ENCODE data around the gene KIAA1755. TPM values are rescaled to one million over a fixed set of nuclear protein-coding genes. Genes with fewer than 3 reads are reported as not detected.

Gene KIAA1755
- total RNA-seq, 3 donors from 2014 or later, result not detected

DNA sequence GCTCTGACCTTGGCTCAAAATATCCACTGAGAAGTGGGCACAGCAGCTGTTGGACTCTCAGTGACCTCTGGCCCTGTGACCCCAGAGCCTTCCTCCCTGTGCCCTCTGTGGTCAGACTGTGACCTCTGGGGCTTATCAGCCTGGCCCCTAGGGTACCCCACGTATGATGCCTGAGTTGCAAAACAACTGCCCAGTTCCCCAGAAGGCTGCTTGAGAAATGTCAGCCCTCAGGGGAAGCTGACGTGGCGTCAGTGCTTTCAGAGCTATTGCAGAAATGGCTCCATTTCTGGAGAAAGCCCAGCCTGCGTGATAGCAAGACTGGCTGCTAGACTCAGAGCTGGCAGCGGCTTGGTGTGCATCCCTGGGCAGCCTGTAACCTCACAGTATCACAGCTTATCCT is 63.9 kb downstream of the KIAA1755 start:
- peaks cover 6% of the 10 kb centered on the region for H3K27me3 Mint-ChIP-seq (ENCODE audit: low read depth)
- ATAC-seq (no peak), DNase-seq (no peak)
- H3K9me3 Mint-ChIP-seq, result peaks cover 6% of the 10 kb centered on the region
- no peaks in the 10 kb centered on the region for H3K4me1 Mint-ChIP-seq (ENCODE audit: low read depth)
- H3K36me3 Mint-ChIP-seq (ENCODE audit: insufficient read depth), result no peaks in the 10 kb centered on the region
- H3K4me3 Mint-ChIP-seq, result no peak overlapping the region

- DNase-seq, result no peak
- H3K4me3 Mint-ChIP-seq, result no peak overlapping the region
- peaks cover 10% of the 10 kb centered on the region for H3K27me3 Mint-ChIP-seq (ENCODE audit: low read depth)
- peaks cover 6% of the 10 kb centered on the region for H3K9me3 Mint-ChIP-seq
- no peaks in the 10 kb centered on the region for H3K4me1 Mint-ChIP-seq (ENCODE audit: low read depth)
- H3K36me3 Mint-ChIP-seq (ENCODE audit: insufficient read depth), result no peaks in the 10 kb centered on the region
- no peak for ATAC-seq
Measured at GRCh38 chr20:38196076-38196475, 64.5 kb downstream of the KIAA1755 start.

- Mint-ChIP-seq H3K27me3 (ENCODE audit: low read depth) (peaks cover 10% of the 10 kb centered on the region), H3K4me3 (no peak overlapping the region), H3K9me3 (peaks cover 6% of the 10 kb centered on the region), H3K4me1 (ENCODE audit: low read depth) (no peaks in the 10 kb centered on the region), H3K36me3 (ENCODE audit: insufficient read depth) (no peaks in the 10 kb centered on the region)
- no peak for ATAC-seq
- DNase-seq, result no peak
Measured at GRCh38 chr20:38195521-38195920, 65.0 kb downstream of the KIAA1755 start.

- Mint-ChIP-seq H3K27me3 (ENCODE audit: low read depth) (peaks cover 10% of the 10 kb centered on the region), H3K36me3 (ENCODE audit: insufficient read depth) (no peaks in the 10 kb centered on the region), H3K9me3 (peaks cover 6% of the 10 kb centered on the region), H3K4me3 (no peak overlapping the region), H3K4me1 (ENCODE audit: low read depth) (no peaks in the 10 kb centered on the region)
- DNase-seq, result no peak
- no peak for ATAC-seq
Measured at GRCh38 chr20:38194971-38195504, 65.5 kb downstream of the KIAA1755 start.

- Mint-ChIP-seq H3K36me3 (ENCODE audit: insufficient read depth) (no peaks in the 10 kb centered on the region), H3K27me3 (ENCODE audit: low read depth) (peaks cover 10% of the 10 kb centered on the region), H3K4me1 (ENCODE audit: low read depth) (no peaks in the 10 kb centered on the region), H3K9me3 (peaks cover 6% of the 10 kb centered on the region), H3K4me3 (no peak overlapping the region)
- ATAC-seq (no peak), DNase-seq (no peak)
Measured at GRCh38 chr20:38193586-38194105, 66.9 kb downstream of the KIAA1755 start.

GRCh38 chr20:38192323-38192885 is 68.1 kb downstream of the KIAA1755 start:
- Mint-ChIP-seq H3K27me3 (ENCODE audit: low read depth) (peaks cover 10% of the 10 kb centered on the region), H3K4me3 (no peak overlapping the region), H3K4me1 (ENCODE audit: low read depth) (no peaks in the 10 kb centered on the region), H3K9me3 (peaks cover 6% of the 10 kb centered on the region), H3K36me3 (ENCODE audit: insufficient read depth) (no peaks in the 10 kb centered on the region)
- DNase-seq (no peak), ATAC-seq (no peak)

DNA sequence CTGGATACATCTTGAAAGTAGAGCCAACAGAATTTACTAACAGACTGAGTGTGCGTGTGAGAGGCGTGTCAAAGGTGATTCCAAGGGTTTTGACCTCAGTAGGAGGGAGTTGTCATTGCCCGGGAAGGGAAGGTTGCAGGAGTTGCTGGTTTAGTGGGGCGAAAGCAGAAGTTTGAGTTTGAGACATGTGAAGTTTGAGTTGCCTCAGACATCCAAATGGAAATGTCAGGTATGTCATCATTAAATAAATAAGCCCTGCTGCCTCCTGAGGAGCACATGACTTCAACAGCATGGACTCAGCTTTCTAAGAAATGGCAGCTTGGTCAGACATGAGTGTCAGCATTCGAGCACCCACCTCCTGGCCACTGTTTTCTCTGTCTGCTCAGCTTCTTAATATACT is 68.9 kb downstream of the KIAA1755 start:
- DNase-seq (no peak), ATAC-seq (no peak)
- no peaks in the 10 kb centered on the region for H3K36me3 Mint-ChIP-seq (ENCODE audit: insufficient read depth)
- no peak overlapping the region for H3K4me3 Mint-ChIP-seq
- H3K4me1 Mint-ChIP-seq (ENCODE audit: low read depth), result no peaks in the 10 kb centered on the region
- peaks cover 6% of the 10 kb centered on the region for H3K9me3 Mint-ChIP-seq
- H3K27me3 Mint-ChIP-seq (ENCODE audit: low read depth), result peaks cover 12% of the 10 kb centered on the region

GRCh38 chr20:38190936-38191371 is 69.6 kb downstream of the KIAA1755 start:
- no peak overlapping the region for H3K4me3 Mint-ChIP-seq
- H3K4me1 Mint-ChIP-seq (ENCODE audit: low read depth), result no peaks in the 10 kb centered on the region
- H3K9me3 Mint-ChIP-seq, result peaks cover 6% of the 10 kb centered on the region
- H3K27me3 Mint-ChIP-seq (ENCODE audit: low read depth), result peaks cover 13% of the 10 kb centered on the region
- ATAC-seq (no peak), DNase-seq (no peak)
- H3K36me3 Mint-ChIP-seq (ENCODE audit: insufficient read depth), result no peaks in the 10 kb centered on the region

GRCh38 chr20:38190166-38190565 is 70.4 kb downstream of the KIAA1755 start:
- DNase-seq (no peak), ATAC-seq (no peak)
- no peak overlapping the region for H3K4me3 Mint-ChIP-seq
- no peaks in the 10 kb centered on the region for H3K4me1 Mint-ChIP-seq (ENCODE audit: low read depth)
- peaks cover 6% of the 10 kb centered on the region for H3K9me3 Mint-ChIP-seq
- no peaks in the 10 kb centered on the region for H3K36me3 Mint-ChIP-seq (ENCODE audit: insufficient read depth)
- H3K27me3 Mint-ChIP-seq (ENCODE audit: low read depth), result peaks cover 13% of the 10 kb centered on the region

DNA sequence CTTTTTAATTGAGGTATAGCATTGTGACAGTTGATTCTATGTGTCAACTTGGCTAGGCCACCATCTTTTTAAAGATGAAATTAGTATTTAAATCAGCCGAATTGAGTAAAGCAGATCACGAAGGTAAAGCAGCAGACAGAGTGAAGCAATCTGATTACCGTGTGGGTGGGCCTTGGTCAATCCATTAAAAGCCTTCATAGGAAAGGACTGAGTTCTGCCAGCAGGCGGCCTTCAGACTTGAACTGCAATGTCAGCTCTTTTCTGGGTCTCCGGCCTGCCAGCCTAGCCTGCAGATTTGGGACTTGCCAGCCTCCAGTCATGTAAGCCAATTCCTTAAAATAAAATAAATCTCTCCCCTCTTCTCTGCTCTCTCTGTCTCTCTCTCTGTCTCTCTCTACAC is 73.0 kb downstream of the KIAA1755 start:
- Mint-ChIP-seq H3K27me3 (ENCODE audit: low read depth) (peaks cover 14% of the 10 kb centered on the region), H3K9me3 (no peaks in the 10 kb centered on the region), H3K4me1 (ENCODE audit: low read depth) (no peaks in the 10 kb centered on the region), H3K36me3 (ENCODE audit: insufficient read depth) (no peaks in the 10 kb centered on the region), H3K4me3 (no peak overlapping the region)
- ATAC-seq (no peak), DNase-seq (no peak)

GRCh38 chr20:38186788-38187221 is 73.7 kb downstream of the KIAA1755 start:
- peaks cover 14% of the 10 kb centered on the region for H3K27me3 Mint-ChIP-seq (ENCODE audit: low read depth)
- no peaks in the 10 kb centered on the region for H3K9me3 Mint-ChIP-seq
- no peaks in the 10 kb centered on the region for H3K36me3 Mint-ChIP-seq (ENCODE audit: insufficient read depth)
- DNase-seq (no peak), ATAC-seq (no peak)
- H3K4me3 Mint-ChIP-seq, result no peak overlapping the region
- H3K4me1 Mint-ChIP-seq (ENCODE audit: low read depth), result no peaks in the 10 kb centered on the region

DNA sequence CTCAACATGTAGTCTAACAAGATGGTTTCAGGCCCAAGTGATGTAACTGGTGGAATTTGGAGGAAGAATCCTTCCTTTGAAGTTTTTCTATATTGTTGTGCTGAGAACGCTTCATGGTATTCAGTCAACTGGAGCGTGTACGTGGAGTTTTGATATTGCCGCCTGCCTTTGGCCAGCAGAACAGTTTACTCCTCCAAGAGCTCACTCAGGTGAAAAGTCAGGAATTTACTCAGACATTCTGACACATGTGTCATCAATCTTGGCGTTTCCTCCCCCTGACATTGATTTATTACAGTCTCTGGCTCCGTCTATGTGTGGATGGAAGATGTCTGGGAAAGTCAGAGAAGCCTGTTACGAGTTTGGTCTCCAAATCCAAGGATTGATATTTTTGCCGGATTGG is 76.4 kb downstream of the KIAA1755 start:
- no peaks in the 10 kb centered on the region for H3K9me3 Mint-ChIP-seq
- no peak for ATAC-seq
- no peaks in the 10 kb centered on the region for H3K36me3 Mint-ChIP-seq (ENCODE audit: insufficient read depth)
- H3K4me1 Mint-ChIP-seq (ENCODE audit: low read depth), result no peaks in the 10 kb centered on the region
- peaks cover 16% of the 10 kb centered on the region for H3K27me3 Mint-ChIP-seq (ENCODE audit: low read depth)
- DNase-seq, result no peak
- no peak overlapping the region for H3K4me3 Mint-ChIP-seq

DNA sequence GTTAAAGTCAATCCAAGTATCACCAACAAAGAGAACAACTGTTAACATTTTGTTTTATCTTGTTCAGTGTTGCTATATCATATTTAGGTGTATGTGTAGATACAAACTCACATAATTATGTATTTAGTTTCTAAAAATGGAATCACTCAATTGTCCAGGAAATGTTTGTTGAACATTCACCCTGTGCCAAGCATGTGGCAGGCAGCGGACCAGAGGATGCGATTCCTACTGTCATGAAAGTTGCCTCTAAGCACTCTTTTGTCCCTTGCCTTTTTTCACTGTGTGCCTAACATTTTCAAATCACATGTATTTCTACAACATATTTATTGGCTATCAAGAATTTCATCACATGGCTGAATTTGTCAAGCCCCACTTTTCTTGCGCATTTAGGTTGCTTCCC is 78.6 kb downstream of the KIAA1755 start:
- Mint-ChIP-seq H3K4me1 (ENCODE audit: low read depth) (no peaks in the 10 kb centered on the region), H3K27me3 (ENCODE audit: low read depth) (peaks cover 24% of the 10 kb centered on the region), H3K9me3 (no peaks in the 10 kb centered on the region), H3K36me3 (ENCODE audit: insufficient read depth) (no peaks in the 10 kb centered on the region), H3K4me3 (no peak overlapping the region)
- DNase-seq (no peak), ATAC-seq (no peak)

DNA sequence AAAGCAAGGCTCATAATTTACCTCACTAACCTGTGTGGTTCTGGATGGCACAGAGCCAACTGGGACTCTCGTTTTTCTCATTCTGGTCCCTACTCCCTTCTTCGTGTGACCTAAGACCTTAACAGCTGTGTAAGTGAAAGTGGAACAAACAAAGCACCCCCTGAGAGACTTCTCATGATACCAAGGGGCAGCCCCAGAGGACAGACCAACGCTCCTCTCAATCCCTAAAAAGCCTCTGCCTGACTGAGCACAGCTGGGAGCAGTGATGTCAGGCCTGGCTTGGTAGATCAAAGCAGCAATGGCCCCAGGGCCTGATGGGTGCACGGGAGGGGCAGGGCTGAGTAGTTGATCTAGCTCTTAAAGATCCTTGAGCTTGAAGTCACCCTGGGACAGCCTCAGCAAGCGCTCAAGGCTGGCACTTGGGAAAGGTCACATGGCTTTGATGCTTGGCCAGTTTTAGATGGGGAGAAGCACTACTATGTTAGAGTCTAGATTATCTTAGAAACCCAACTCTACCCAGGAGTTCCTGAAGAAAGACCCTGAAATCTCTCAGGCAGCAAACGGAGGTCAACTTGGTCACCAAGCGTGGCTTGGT is 79.2 kb downstream of the KIAA1755 start:
- DNase-seq, result no peak
- Mint-ChIP-seq H3K36me3 (ENCODE audit: insufficient read depth) (no peaks in the 10 kb centered on the region), H3K9me3 (no peaks in the 10 kb centered on the region), H3K4me1 (ENCODE audit: low read depth) (no peaks in the 10 kb centered on the region), H3K4me3 (no peak overlapping the region), H3K27me3 (ENCODE audit: low read depth) (peaks cover 19% of the 10 kb centered on the region)
- no peak for ATAC-seq

DNA sequence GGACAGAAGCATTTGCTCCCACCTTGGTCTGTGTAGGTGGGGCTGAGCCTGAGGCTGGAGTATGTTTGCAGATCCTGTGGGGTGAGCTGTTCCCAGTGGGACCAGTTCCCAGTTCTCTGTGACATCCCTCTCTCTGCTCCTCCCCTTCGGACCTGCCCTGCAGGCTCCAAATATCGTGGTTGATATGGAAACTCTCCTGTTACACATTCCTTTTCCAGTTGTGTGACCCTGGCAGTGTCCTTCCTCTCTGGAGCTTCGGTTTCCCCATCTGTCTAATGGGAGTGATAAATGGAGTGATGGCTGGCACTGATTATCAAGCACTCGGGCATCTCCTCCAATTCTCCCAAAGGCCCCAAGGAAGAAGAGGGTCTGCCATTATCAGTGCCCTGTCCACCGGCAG is 79.8 kb downstream of the KIAA1755 start:
- no peaks in the 10 kb centered on the region for H3K4me1 Mint-ChIP-seq (ENCODE audit: low read depth)
- H3K4me3 Mint-ChIP-seq, result no peak overlapping the region
- ATAC-seq (no peak), DNase-seq (no peak)
- H3K9me3 Mint-ChIP-seq, result no peaks in the 10 kb centered on the region
- no peaks in the 10 kb centered on the region for H3K36me3 Mint-ChIP-seq (ENCODE audit: insufficient read depth)
- peaks cover 19% of the 10 kb centered on the region for H3K27me3 Mint-ChIP-seq (ENCODE audit: low read depth)

All from activated T-cell treated with anti-CD3 and anti-CD28 coated beads, Interleukin-2, amount 50 U/mL, for 4 hours (primary cell).